Measurements from ENCODE around the gene ZNF598. TPM values are rescaled to one million over a fixed set of nuclear protein-coding genes. Genes with fewer than 3 reads are reported as not detected.

ZNF598 gene
- total and polyA plus RNA-seq, 2 of the 13 experiments (the other 11 are each of a cell fraction or from before 2014, with no cell fraction given), result 13.5 to 14.2 TPM

DNA sequence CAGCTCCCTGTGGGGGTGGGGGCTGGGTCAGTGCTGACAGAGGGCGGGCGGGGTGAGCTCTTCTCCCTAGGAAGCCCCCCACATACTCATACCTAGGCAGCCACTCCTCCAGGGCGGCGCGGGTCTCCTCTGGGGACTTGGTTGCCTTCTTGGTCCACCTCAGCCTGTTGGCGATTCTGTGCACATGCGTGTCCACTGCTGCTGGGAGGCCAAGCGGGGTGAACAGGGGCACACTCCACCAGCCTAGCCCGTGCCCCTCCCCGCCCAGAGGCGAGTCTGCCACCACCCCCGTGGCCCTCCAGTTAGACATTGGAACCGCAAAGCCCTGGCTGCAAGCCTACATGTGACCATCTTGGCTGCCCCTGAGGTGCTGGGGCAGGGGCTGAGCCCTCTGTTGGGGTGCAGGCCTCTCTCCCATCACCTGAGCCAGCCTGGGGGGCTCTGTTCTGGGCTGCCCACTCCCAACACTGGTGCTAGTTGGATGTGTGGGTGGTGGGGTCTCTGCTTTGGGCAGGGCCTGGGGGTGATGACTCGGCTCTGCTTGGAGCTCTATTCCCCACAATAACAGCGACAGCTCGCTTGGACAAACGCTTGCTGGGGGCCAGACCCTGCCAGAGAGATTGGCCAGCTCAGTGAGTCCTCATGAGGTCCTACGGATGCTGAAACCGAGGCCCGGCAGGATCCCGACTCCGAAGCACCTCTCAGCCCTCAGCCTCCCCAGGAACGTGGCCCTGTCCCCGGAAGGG is 30.6 kb upstream of the ZNF598 start:
- Histone ChIP-seq H3K4me2 (ENCODE audit: low read depth, low read length) (peak overlapping the region; percentile 64), H3K27me3 (ENCODE audit: control insufficient read depth in 1 of 2, insufficient read depth in 2 of 2, low read length in 2 of 2) (no peaks in the 10 kb centered on the region), H3K4me3 (replicated peaks in 1 of 3; ENCODE audit: insufficient read depth in 1 of 3, low read depth in 2 of 3, low read length in 3 of 3) (peak overlapping the region in 1 of 3 experiments; percentile 46; a peak in 1 of 6 replicates), H4K20me1 (ENCODE audit: insufficient read depth, low read length) (no peaks in the 10 kb centered on the region), H3K27ac (ENCODE audit: extremely low read length, insufficient read depth, low read length) (peak overlapping the region; percentile 86), H2AFZ (ENCODE audit: low read length) (no peak overlapping the region), H3K36me3 (replicated peaks in 1 of 2; ENCODE audit: control insufficient read depth in 1 of 2, insufficient read depth in 2 of 2, low read length in 2 of 2) (peaks cover 3 to 6% of the 10 kb centered on the region in 2 experiments; a peak in 4 of 5 replicates), H3K9me3 (ENCODE audit: low read length) (no peaks in the 10 kb centered on the region), H3K79me2 (ENCODE audit: insufficient read depth, low read length) (no peaks in the 10 kb centered on the region), H3K9ac (ENCODE audit: insufficient read depth, low read depth, low read length) (peak overlapping the region; percentile 54), H3K4me1 (ENCODE audit: insufficient read depth, low read length) (peaks cover 70% of the 10 kb centered on the region)
- BruUV-seq (replicated peaks), result no TSS peak
- intact Hi-C loops (cut with micrococcal nuclease; ENCODE audit: unreplicated experiment), result no loop called here
- ATAC-seq, result peak; percentile 1
- CTCF ChIA-PET (ENCODE audit: low intra/inter-chr PET ratio, low total read pairs), result no interaction called here
- no peak for FAIRE-seq
- 61% methylated on average over 12 of the region's 24 CpGs for WGBS (ENCODE audit: low lambda C conversion rate)
- in situ Hi-C loops (cut with HindIII; ENCODE audit: extremely low pct_ligation_motif_present, low pct_unique_long_range_greater_than_20kb), result no loop called here
- POLR2A ChIA-PET, result interaction anchor here (1.2 to 4.8 kb wide), 10 partner anchors 8 to 258 kb away, joined by 3 to 62 read pairs (median 5); partner anchors contain the start of genes NHERF2, NTHL1, NUBP2 and RPS2
- no peak for DNase-seq (ENCODE audit: low spot score)
- TF ChIP-seq, protein P1, sequence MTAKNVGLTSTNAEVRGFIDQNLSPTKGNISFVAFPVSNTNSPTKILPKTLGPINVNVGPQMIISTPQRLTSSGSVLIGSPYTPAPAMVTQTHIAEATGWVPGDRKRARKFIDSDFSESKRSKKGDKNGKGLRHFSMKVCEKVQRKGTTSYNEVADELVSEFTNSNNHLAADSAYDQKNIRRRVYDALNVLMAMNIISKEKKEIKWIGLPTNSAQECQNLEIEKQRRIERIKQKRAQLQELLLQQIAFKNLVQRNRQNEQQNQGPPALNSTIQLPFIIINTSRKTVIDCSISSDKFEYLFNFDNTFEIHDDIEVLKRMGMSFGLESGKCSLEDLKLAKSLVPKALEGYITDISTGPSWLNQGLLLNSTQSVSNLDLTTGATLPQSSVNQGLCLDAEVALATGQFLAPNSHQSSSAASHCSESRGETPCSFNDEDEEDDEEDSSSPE (CRISPR knock-in tag; IDR thresholded peaks at IDR 0.05), result no peak
- TF ChIP-seq SMAD1 (CRISPR knock-in tag; IDR thresholded peaks at IDR 0.05; ENCODE audit: borderline replicate concordance, low read depth) (no peak), MAFK (conservative IDR thresholded peaks at IDR 0.05 in 1 of 2, IDR thresholded peaks at IDR 0.05 in 1 of 2; ENCODE audit: low read length in 2 of 2) (no peak), RFXANK (CRISPR knock-in tag; IDR thresholded peaks at IDR 0.05) (no peak), GLMP (CRISPR knock-in tag; IDR thresholded peaks at IDR 0.05; ENCODE audit: borderline replicate concordance) (no peak), ZNF609 (CRISPR knock-in tag; IDR thresholded peaks at IDR 0.05; ENCODE audit: borderline replicate concordance) (no peak), ZNF792 (CRISPR knock-in tag; IDR thresholded peaks at IDR 0.05) (no peak), ZNF850 (CRISPR knock-in tag; conservative IDR thresholded peaks at IDR 0.05) (no peak), ZNF562 (CRISPR knock-in tag; IDR thresholded peaks at IDR 0.05; ENCODE audit: borderline replicate concordance) (no peak), CBX2 (IDR thresholded peaks at IDR 0.05; ENCODE audit: low read depth, low read length) (no peak), CBX2 (CRISPR knock-in tag; IDR thresholded peaks at IDR 0.05; ENCODE audit: low read depth) (no peak)
- TF ChIP-seq, protein P2, sequence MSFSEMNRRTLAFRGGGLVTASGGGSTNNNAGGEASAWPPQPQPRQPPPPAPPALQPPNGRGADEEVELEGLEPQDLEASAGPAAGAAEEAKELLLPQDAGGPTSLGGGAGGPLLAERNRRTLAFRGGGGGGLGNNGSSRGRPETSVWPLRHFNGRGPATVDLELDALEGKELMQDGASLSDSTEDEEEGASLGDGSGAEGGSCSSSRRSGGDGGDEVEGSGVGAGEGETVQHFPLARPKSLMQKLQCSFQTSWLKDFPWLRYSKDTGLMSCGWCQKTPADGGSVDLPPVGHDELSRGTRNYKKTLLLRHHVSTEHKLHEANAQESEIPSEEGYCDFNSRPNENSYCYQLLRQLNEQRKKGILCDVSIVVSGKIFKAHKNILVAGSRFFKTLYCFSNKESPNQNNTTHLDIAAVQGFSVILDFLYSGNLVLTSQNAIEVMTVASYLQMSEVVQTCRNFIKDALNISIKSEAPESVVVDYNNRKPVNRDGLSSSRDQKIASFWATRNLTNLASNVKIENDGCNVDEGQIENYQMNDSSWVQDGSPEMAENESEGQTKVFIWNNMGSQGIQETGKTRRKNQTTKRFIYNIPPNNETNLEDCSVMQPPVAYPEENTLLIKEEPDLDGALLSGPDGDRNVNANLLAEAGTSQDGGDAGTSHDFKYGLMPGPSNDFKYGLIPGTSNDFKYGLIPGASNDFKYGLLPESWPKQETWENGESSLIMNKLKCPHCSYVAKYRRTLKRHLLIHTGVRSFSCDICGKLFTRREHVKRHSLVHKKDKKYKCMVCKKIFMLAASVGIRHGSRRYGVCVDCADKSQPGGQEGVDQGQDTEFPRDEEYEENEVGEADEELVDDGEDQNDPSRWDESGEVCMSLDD (CRISPR knock-in tag; IDR thresholded peaks at IDR 0.05; ENCODE audit: borderline replicate concordance), result no peak

Measured in HepG2 (cell line).